ENCODE data around the gene PDE10A. TPM values are rescaled to one million over a fixed set of nuclear protein-coding genes. Genes with fewer than 3 reads are reported as not detected.

Gene PDE10A
- total and polyA plus RNA-seq, 2 of the 4 experiments (the other 2 are of a cell fraction) = 3.4 to 12.4 TPM

GRCh38 chr6:165469483-165469882 is 193.6 kb downstream of the PDE10A start:
- in situ Hi-C loops (cut with MboI; ENCODE audit: low sequenced_read_pairs) = no loop called here
- H3K23ac ChIP-seq (ENCODE audit: low read depth, low read length) = no peak overlapping the region
- no peak overlapping the region for H3K4me3 ChIP-seq (ENCODE audit: insufficient read depth, low read depth, low read length)
- H2BK5ac ChIP-seq (ENCODE audit: low read depth, low read length, poor library complexity, severe bottlenecking) = no peak overlapping the region
- H2AK5ac ChIP-seq (ENCODE audit: low read depth, low read length) = no peak overlapping the region
- H2BK20ac ChIP-seq (ENCODE audit: low read depth, low read length) = no peak overlapping the region
- WGBS, 2 experiments (ENCODE audit: extremely low coverage in 2 of 2, insufficient read length in 1 of 2) = no CpG with 5 or more reads among the region's 4 CpGs
- no peak overlapping the region for H3K56ac ChIP-seq (ENCODE audit: extremely low read depth, insufficient read depth, low read length)
- no peaks in the 10 kb centered on the region for H3K36me3 ChIP-seq (ENCODE audit: control insufficient read depth, insufficient read depth, low read length)
- H3K27ac ChIP-seq (ENCODE audit: insufficient read depth, low read length) = no peak overlapping the region
- no peaks in the 10 kb centered on the region for H4K20me1 ChIP-seq (ENCODE audit: insufficient read depth, low read length)
- H3K79me1 ChIP-seq (ENCODE audit: low read depth in 1 of 2, low read length in 2 of 2) = no peaks in the 10 kb centered on the region; a peak in 1 of 4 replicates
- H2BK120ac ChIP-seq (ENCODE audit: low read depth, low read length) = no peak overlapping the region
- ChIA-PET POLR2A (ENCODE audit: unreplicated experiment) (no interaction called here), CTCF (no interaction called here)
- H3K9me3 ChIP-seq (ENCODE audit: control insufficient read depth, insufficient read depth, low read length) = no peaks in the 10 kb centered on the region
- H3K9ac ChIP-seq (ENCODE audit: low read depth, low read length) = no peak overlapping the region
- no peak overlapping the region for H4K91ac ChIP-seq (ENCODE audit: insufficient read depth, low read depth, low read length)
- H3K4me2 ChIP-seq (ENCODE audit: low read depth, low read length) = no peak overlapping the region
- H2AFZ ChIP-seq (replicated peaks; ENCODE audit: low read length, poor library complexity) = no peak overlapping the region
- TF ChIP-seq CHD1 (IDR thresholded peaks at IDR 0.05; ENCODE audit: low read depth, low read length) (no peak), CTCF (conservative IDR thresholded peaks at IDR 0.05; ENCODE audit: low read depth, low read length) (no peak), RCOR1 (IDR thresholded peaks at IDR 0.05; ENCODE audit: insufficient replicate concordance, low read length) (no peak), RAD21 (IDR thresholded peaks at IDR 0.05; ENCODE audit: low read length) (no peak), BHLHE40 (IDR thresholded peaks at IDR 0.05; ENCODE audit: low read depth, low read length) (no peak), MAFK (IDR thresholded peaks at IDR 0.05; ENCODE audit: low read depth, low read length) (no peak), RFX5 (IDR thresholded peaks at IDR 0.05; ENCODE audit: low read depth, low read length) (no peak), CEBPB (IDR thresholded peaks at IDR 0.05; ENCODE audit: low read depth, low read length) (no peak), ELK1 (IDR thresholded peaks at IDR 0.05; ENCODE audit: borderline replicate concordance, low read depth, low read length) (no peak), FOS (IDR thresholded peaks at IDR 0.05; ENCODE audit: low read depth, low read length) (no peak), USF2 (IDR thresholded peaks at IDR 0.05; ENCODE audit: low read depth, low read length) (no peak), MXI1 (IDR thresholded peaks at IDR 0.05; ENCODE audit: borderline replicate concordance, low read depth, low read length) (no peak), POLR2A (IDR thresholded peaks at IDR 0.05; ENCODE audit: low read depth, low read length) (no peak), MAZ (IDR thresholded peaks at IDR 0.05; ENCODE audit: borderline replicate concordance, low read depth, low read length) (no peak), SMC3 (IDR thresholded peaks at IDR 0.05; ENCODE audit: low read depth, low read length) (no peak), NFE2L2 (IDR thresholded peaks at IDR 0.05; ENCODE audit: low read depth, low read length) (no peak)
- no TSS peak for BruUV-seq (replicated peaks)
- intact Hi-C loops (cut with micrococcal nuclease) = no loop called here
- no peaks in the 10 kb centered on the region for H3K27me3 ChIP-seq (ENCODE audit: control insufficient read depth, insufficient read depth, low read length)
- H3K4ac ChIP-seq (ENCODE audit: low read depth, low read length) = no peak overlapping the region
- no peak for DNase-seq
- H3K9me1 ChIP-seq (ENCODE audit: insufficient read depth, low read length) = no peaks in the 10 kb centered on the region
- H2BK15ac ChIP-seq (ENCODE audit: low read depth, low read length) = no peak overlapping the region
- no peak overlapping the region for H2AK9ac ChIP-seq (replicated peaks; ENCODE audit: low read depth, low read length, poor library complexity)
- H3K4me1 ChIP-seq (ENCODE audit: control insufficient read depth, insufficient read depth, low read length) = no peaks in the 10 kb centered on the region
- dilution Hi-C loops (cut with HindIII; ENCODE audit: low sequenced_read_pairs, unreplicated experiment) = no loop called here
- ATAC-seq (ENCODE audit: low read depth) = no peak
- H3K18ac ChIP-seq (ENCODE audit: low read depth, low read length) = no peak overlapping the region
- H4K5ac ChIP-seq (ENCODE audit: low read depth, low read length) = no peak overlapping the region
- no peak overlapping the region for H3K14ac ChIP-seq (replicated peaks; ENCODE audit: low read depth, low read length)
- H4K8ac ChIP-seq (ENCODE audit: low read depth in 2 of 2, low read length in 2 of 2) = no peak overlapping the region
